ENCODE data around the gene RBBP5.

The RBBP5 gene

DNA sequence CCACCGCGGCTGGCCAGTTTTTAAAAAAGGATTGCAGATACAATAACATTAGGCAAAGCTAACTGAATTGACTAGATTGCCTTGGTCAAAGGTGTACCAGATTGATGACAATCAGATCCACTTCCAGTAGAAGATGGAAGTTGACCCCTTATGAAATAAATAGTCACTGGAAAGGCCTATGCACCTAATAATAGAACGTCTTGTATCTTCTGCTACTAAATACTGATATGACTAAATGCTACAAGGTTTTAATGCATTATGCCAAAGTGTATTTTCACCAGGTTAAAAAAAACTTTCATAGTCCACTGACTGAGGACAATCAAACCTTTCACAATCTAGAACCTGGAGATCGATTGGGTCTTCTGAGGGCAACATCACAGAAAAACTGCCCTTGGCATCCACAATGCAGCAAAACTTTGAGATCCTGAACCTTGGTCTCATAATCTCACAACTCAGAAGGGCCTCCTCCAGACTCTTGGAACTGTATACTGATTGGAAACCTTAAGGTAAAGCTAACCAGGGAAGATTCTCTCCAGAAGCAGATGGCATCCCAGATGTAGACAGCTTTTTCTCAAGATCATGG is 7.8 kb upstream of the RBBP5 start:
- no peak for DNase-seq (ENCODE audit: low spot score)

DNA sequence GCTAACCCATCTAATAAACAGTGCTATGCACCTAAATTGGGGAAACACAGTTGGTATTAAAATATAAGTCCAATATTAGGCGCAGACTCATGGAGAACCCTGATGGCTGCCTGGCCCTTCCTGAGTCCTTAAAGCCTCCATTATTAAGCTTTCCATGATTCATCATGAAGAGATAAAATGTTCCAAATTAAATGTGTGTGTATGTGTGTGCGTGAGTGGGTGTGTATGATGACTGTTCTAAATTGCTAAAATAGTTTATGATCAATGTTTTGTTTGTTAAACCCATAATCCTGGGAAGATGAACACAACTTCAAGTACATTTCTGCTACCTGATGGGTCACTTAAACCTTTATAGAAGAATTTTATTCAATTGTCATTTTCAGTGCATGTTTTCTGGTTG is 6.3 kb upstream of the RBBP5 start:
- no peak for DNase-seq (ENCODE audit: low spot score)

DNA sequence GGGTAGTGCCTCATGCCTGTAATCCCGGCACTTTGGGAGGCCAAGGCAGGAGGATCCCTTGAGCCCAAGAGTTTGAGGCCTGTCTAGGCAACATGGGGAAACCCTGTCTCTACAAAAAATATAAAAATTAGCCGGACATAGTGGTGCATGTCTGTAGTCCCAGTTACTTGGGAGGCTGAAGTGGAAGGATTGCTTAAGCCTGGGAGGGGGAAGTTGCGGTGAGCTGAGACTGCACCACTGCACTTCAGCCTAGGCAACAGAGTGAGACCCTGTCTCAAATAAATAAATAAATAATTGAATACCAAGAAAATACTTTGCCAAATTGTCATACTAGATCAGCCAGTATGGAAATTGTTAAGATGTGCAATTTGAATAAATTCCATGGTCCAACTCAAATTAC is 5.9 kb upstream of the RBBP5 start:
- DNase-seq (ENCODE audit: low spot score) = no peak

DNA sequence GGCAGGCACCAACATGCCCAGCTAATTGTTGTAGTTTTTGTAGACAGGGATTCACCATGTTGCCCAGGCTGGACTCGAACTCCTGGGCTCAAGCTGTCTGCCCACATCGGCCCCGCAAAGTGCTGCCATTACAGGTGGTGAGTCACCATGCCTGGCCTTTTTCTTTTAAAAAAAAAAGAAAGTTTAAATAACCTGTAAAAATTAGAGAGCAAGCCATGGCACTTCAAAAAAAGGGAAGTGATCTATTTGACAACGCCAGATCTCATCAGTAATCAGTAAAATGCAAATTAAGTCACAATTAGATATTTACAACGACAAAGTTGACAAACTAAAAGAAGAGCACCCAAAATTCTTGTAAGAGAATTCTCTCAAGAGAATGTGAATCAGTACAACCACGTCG is 2.9 kb upstream of the RBBP5 start:
- no peak for DNase-seq (ENCODE audit: low spot score)

DNA sequence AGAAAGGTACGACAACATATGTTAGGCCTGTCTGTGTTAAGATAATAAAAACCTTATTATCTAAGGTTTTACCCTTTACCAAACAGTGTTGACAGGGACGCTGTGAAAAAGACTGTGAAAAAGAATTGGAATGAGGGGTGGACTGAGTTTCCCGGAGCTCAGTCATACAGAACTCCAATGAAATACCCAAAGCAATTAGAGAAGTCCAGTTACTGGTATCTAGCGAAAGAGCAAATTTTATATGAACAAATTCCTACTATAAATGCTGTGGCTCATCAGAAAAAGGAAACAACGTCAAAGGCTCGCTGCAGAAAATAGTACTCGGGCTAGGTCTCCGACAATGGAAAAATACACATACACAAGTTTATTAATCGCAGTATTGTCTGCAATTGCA is 708 bp upstream of the RBBP5 start:
- no peak for DNase-seq (ENCODE audit: low spot score)

DNA sequence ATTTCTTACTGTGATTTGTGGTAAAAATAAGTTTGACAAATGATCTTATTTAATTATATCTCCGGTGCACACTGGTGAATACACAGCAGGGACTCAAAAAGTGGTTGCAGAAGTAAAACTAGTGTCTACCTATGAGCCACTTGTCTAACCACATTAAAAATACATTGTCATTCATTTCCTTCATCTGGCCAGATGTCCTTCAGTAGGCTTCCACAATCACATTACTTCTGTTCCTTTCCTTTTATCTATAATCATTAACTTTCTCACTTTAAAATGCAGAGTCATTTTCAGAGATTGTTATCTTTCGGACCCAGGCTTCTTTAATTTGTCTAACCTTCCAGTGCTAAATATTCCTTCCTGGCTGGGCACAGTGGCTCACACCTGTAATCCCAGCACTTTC is 3.0 kb downstream of the RBBP5 start:
- DNase-seq (ENCODE audit: low spot score) = no peak

DNA sequence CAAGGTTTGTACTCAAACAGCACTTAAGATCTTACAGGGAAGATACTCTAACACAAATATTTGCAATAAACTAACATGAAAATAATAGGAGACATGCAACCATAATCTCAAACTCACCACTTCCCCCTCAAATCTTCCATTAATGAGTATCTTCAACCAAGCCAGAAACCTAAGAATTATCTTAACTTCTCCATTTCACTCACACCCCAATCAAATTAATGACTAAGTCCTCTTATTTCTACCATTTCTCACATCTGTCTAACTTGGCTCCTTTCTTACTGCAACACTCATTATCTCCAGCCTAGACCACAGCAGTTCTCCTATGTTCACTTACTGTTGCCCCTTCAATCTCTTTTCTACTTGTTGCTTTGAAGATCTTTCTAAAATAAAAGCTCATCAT is 10.4 kb downstream of the RBBP5 start:
- no peak for DNase-seq (ENCODE audit: low spot score)

DNA sequence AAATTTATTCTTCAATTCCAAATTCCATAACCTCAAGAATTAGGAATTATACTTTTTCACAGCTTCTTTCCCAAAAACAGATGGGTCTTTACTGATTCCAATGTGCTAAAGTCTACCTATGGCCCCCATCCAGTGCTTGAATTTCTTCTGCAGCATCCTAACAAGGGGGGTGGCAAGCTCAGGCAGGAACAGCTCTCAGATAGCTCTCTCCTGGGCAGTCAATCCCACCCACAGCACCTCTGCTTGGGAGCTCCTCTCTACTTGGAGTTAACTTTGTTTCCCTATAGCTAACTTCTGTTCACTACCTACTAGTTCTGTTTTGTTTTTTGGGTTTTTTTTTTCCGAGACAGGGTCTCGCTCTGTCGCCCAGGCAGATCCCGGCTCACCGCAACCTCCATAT is 12.1 kb downstream of the RBBP5 start:
- DNase-seq (ENCODE audit: low spot score) = no peak

DNA sequence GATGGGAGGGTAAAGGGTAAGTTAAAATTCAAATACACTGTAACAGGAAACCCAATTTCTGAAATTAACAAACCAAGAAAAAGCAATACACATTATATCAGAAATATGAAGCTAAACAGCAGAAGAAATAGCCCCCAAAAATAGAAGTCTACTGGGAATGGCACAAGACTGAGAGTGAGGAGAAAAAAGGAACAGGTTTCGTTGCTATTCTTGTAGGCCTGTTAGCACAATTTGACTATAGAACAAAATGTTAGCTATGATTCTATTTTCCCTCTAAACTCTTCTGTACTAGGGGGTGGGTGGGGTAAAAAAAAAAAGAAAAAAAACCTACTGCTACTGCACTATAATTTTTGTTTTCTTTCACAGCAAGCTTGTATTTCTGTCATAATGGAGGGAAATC is 12.5 kb downstream of the RBBP5 start:
- no peak for DNase-seq (ENCODE audit: low spot score)

DNA sequence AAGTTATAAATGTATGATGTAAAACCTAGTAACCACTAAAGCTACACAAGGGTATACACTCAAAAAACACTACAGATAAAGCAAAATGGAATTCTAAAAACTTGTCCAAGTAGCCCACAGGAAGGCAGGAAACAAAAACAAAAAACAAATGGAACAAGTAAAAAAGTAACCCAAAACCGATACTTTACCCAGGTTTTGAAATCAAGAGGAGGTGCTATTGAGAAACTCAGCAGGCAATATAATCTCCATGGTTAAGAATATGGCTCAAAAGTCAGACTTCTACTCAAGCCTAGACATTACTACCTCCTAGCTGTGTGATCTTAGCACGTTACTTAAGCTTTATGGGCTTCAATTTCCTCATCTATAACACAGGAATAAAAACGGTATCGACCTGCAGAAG is 13.3 kb downstream of the RBBP5 start:
- DNase-seq (ENCODE audit: low spot score) = no peak

DNA sequence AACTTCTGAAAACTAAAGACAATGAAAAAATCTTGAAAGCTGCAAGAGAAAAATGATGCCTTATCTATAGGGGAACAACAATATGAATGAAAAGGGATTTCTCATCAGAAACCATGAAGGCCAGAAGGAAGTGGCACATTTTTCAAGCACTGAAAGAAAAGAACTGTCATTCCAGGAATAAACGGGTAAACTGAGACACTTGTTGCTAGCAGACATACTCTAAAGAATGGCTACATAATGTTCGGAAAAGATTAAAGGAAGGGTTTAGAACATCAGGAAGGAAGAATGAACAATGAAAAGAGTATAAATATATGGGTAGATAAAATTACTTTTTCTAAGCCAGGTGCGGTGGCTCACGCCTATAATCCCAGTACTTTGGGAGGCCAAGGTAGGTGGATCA is 14.5 kb downstream of the RBBP5 start:
- no peak for DNase-seq (ENCODE audit: low spot score)

DNA sequence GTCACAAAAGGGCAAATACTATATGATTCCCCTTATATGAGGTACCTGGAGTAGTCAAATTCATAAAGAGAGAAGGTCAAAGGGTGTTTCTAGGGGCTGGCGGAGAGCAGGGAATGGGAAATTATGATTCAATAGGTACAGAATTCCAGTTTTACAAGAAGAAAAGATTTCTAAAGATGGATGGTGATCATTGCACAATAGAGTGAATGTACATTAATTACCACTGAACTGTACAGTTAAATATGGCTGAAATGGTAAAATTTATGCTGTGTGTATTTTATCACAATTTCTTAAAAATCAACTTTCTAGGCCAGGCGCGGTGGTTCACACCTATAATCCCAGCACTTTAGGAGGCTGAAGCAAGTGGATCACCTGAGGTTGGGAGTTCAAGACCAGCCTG is 19.4 kb downstream of the RBBP5 start:
- no peak for DNase-seq (ENCODE audit: low spot score)

DNA sequence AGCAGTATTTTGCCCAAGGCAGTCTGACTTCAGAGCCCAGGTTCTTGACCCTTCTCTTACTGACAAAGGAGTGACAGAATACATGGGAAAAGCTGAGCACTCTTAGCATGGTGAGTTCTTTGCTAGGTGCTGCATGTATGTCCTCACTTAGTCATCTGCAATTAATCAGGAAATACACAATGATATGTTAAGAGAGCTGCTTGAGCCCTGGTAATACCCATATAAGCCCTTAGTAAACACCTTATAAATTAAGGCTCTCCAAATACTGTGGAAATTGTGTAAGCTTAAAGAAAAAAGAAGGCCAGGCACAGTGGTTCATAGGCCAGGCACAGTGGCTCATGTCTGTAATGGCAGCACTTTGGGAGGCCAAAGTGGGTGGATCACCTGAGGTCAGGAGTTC is 23.5 kb downstream of the RBBP5 start:
- DNase-seq (ENCODE audit: low spot score) = no peak

DNA sequence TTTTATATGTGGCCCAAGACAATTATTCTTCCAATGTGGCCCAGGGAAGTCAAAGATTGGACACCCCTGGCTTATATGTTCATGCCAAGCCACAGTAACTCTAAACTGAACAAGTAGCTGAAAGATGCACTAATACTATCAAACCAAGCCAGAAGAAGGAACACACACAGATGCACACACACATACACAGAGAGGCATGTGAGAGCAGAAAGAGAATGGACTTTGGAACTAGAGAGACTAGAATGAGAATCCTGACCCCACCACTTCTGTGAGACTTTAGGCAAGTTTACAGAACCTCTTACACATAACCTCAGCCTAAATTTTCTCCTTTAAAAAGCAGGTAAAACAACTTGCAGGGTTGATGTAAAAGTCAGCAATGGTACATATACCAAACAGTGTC is 26.4 kb downstream of the RBBP5 start:
- DNase-seq (ENCODE audit: low spot score) = no peak

DNA sequence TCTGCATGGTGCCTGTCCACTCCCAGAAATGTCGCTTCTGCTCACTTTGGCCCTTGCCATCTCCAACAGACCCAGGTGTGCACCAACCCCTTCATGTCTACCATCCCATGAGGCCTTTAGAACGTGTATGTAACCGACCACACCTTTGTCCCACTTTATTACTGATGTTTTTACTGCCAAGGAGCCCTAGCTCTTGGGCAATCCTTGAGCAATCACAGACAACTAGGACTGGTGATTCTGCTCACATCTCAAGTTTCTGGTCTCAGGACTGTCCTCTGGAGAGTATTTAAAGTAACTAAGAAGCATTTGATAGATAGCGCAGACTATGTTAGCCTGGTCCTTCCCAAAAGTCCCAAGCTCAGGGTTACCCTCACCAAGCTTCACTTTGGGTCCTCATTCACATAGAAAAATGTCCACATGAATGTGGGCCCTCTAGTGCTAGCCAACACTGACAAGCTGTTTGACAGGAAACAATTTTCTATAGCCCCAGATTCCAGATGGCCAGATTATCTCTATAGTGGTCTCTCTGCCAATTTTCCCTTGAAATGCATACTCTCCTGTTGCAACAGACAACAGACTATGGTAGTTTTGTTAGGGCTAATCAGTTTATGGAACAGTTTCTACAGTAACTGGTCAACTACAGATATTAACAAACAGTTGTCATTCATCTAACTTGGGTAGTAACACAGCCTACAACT is 30.6 kb downstream of the RBBP5 start:
- no peak for DNase-seq (ENCODE audit: low spot score)

DNA sequence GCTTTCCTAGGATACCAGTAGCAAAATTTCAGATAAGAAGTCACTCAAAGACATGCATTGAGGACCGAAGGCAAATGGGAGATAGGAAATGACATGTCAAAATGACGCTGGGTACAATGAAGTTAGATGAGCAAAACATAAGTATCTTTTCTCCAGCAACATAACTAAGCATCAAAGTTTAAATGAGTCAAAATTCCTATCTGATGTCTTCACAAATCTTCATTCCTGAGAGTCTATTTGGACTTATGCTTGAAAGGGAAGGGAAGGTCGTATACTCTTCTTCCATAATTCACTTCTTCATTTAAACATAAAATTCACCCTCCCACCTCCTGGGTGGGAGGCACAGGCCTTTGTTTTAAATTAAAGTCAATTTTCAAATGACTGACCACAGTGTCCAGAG is 33.4 kb downstream of the RBBP5 start:
- DNase-seq (ENCODE audit: low spot score) = no peak

DNA sequence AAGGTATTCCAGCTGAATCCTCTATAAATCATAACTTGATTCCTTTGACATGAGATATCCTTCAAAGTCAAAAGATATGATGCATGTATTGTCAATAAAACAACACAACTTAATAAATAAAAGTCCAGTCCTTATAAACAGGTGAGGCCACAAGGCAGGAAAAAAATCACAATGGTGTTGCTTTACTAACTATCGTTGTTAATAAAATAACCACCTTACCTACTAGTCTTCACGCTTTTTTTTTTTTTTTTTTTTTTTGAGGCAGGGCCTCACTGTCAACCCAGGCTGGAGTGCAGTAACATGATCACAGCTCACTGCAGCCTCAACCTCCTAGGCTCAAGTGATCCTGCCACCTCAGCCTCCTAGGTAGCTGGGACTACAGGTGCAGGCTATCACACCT is 37.4 kb downstream of the RBBP5 start, which contains the start of gene TMEM81:
TSS of gene TMEM81 (minus strand) at position 101 of the 400 bp plus-strand sequence. CDS start 140 bp downstream, outside the sequence.
- no peak for DNase-seq (ENCODE audit: low spot score)

DNA sequence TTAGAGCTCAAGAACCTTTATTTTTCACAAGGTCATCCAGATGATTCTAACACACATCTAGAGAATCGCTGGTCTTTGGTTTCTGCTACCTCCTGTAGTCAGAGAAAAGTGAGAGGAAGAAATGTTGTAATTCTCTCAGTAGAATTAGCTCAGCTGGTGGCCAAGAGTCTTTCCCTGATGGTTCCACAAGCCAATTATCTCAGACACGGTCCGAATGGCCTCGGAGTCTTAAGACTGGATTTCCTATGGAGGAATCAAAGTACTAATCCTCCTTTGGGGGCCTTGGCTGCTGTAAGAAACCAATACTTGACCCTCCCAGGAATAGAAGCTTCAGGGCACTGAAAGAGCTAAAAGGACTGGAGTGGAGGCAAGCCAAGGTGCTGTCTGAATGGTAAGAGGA is 39.3 kb downstream of the RBBP5 start:
- no peak for DNase-seq (ENCODE audit: low spot score)

DNA sequence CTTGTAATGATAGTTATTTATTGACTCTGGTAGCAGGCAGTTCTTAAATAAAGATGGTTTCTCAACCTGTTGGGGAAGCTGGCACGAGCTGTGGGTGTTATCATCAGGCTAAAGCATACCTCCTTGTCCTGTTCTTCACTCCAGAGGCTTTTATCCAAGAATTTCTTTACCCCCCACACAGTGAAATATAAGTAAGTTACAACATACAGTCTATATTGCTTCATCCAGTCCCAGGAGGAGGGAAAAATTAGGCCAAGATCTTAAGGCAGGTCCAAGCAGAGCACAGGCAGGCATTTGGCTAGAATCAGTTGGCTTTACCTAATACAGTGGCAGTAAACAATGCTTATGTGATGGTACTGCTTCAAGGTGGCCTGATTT is 43.9 kb downstream of the RBBP5 start:
- DNase-seq (ENCODE audit: low spot score) = no peak

DNA sequence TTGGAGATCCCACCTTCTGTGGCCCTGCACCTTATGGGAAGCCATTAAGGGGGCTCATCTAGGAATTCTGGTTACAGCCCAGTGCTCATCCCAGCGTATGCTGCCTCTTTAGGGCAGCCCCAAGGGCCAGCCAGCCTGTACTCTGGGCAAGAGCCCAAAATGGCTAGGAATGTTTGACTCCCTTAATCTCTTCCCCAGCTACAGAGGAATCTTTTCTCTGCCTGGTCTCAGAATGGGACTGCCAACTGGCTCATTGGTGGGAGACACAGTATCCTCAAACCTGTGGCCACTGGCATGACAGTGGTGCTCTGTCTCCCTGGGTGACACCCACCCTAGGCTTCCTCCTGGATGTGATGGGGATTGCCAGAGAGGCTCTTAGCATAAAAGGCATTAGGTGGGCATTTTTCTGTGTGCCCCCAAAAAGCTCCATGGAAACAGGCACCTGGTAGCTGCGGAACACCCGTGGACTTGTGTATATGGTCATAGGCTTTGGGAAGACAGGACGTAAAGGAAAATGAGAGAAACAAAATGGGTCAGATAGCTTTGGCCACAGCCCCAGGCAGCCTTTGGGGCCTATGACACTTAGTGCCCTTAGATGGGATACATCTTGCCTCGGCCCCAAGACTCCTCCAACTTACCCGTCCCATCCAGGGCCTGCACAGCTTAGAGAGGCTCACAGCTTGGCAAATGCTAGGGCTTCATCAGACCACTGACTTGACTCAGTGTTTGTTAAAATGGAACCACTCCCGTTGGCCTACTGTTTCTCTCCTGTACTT is 44.4 kb downstream of the RBBP5 start:
- no peak for DNase-seq (ENCODE audit: low spot score)

DNA sequence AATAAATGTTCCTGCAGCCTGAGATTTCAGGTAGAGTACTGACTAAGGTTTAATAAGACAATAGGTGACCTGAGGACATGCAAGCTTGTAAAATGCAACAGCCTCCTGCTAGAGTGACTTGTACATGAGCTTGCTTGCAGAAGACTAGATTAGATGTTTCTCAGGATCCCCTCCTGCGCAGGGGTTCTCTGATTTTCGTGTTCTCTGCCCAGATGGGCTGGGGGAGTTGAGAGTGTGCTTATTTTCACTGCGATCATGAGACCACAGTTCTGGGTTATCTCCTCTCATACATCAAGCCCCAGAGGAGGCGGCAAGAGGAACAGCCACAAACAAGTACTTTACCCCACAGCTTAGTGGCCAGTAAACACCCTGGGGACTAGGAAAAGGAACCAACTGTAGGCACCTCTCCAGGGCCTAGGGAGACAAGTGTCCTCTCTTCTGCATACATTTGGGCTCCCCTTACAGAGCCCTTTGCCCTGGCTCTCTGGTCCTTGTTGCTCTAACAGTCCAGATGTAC is 45.5 kb downstream of the RBBP5 start:
- DNase-seq (ENCODE audit: low spot score) = no peak

DNA sequence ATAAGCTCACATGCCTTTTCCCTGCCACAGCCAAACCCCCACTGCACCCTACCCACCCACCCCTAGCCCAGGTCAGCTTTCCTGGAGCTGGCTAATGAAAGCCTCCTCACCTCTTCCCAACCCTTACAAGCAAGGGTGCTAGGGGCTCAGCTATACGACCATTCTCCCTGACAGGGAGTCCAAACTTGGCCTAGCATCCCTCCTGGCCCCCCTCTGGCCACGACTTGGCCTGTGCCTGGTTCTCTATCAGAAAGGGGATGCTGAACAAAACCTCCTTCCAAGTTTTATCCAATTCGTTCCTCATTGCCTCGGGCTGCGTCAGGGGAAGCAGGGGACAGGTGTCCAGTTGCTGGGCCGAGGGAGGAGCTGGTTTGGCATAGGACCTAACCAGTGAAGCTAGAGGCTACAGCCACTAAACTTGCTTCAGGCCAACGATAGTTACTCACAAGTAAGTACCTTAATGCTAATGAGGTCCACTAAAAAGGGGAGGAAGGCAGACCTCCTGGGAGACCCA is 46.1 kb downstream of the RBBP5 start:
- no peak for DNase-seq (ENCODE audit: low spot score)

DNA sequence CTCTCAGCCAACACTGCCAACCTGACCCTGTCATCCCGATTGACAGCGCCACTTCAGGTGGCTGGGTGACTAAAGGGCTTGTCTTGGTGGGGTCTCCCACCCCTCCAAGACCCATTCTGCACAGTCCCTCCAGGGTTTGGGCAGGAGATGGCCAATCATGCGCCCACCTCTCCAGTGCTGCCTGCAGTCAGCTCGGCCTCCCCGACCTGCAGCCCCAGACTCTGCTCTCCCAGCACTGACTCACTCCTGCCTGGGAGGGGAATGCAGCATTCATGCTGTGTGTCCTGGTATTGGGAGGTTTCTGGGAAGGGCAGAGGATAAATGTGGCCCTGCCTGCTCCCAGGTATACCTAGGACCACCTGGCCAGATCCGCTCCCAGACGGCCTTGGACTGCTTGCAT is 47.3 kb downstream of the RBBP5 start:
- DNase-seq (ENCODE audit: low spot score) = no peak

Measured in ecto neural progenitor cell (in vitro differentiated cells).